PFSK-1 (cell line): ENCODE measurements around the gene RHBDD3.

Source experiments
- FOXP2 ChIP-seq: optimal IDR thresholded peaks from 2 replicates; pipeline ENCODE3; 2011; ENCODE audit warnings: borderline replicate concordance, control low read depth, inconsistent platforms; ENCODE audit not compliant: insufficient read depth; ENCODE audit errors: extremely low read length, extremely low read depth
- POLR2AphosphoS5 ChIP-seq: IDR thresholded peaks from 2 replicates; pipeline ENCODE4 v1.6.1; 2012; ENCODE audit warnings: low read depth, mild to moderate bottlenecking, control low read depth, low read length, moderate library complexity
- REST ChIP-seq, 2 experiments: IDR thresholded peaks; 2 replicates each; pipeline versions ENCODE4 v1.6.1 to v1.8.0; 2011 to 2012; ENCODE audit warnings: low read depth in 2 of 2, low read length in 2 of 2, control low read depth in 1 of 2, inconsistent platforms in 1 of 2, mild to moderate bottlenecking in 1 of 2, moderate library complexity in 1 of 2; ENCODE audit not compliant: insufficient read depth in 1 of 2
- SIN3A ChIP-seq: IDR thresholded peaks from 2 replicates; pipeline ENCODE4 v1.6.1; 2012; ENCODE audit warnings: mild to moderate bottlenecking, low read length, moderate library complexity, borderline replicate concordance; ENCODE audit not compliant: insufficient read depth
- TAF1 ChIP-seq: IDR thresholded peaks from 2 replicates; pipeline ENCODE4 v1.6.1; 2012; ENCODE audit warnings: low read length, control low read depth, borderline replicate concordance; ENCODE audit not compliant: insufficient read depth

RHBDD3 gene

GRCh38 chr22:29298641-29299040 lies 30.9 kb upstream of the RHBDD3 start:
- no peak for TF ChIP-seq TAF1
- TF ChIP-seq REST (IDR thresholded peaks at IDR 0.05; ENCODE audit: insufficient read depth in 1 of 2, low read depth in 2 of 2, low read length in 2 of 2) = no peak
- TF ChIP-seq POLR2AphosphoS5 = no peak
- TF ChIP-seq FOXP2 = no peak
- TF ChIP-seq SIN3A = no peak

GRCh38 chr22:29292379-29292778 lies 24.6 kb upstream of the RHBDD3 start:
- TF ChIP-seq FOXP2 (no peak), SIN3A (no peak), REST (IDR thresholded peaks at IDR 0.05; ENCODE audit: insufficient read depth in 1 of 2, low read depth in 2 of 2, low read length in 2 of 2) (no peak), TAF1 (no peak), POLR2AphosphoS5 (no peak)

GRCh38 chr22:29291215-29291614 lies 23.4 kb upstream of the RHBDD3 start:
- TF ChIP-seq REST (IDR thresholded peaks at IDR 0.05; ENCODE audit: insufficient read depth in 1 of 2, low read depth in 2 of 2, low read length in 2 of 2) (no peak), POLR2AphosphoS5 (no peak), SIN3A (no peak), TAF1 (no peak), FOXP2 (no peak)

- TF ChIP-seq SIN3A (no peak), FOXP2 (no peak), POLR2AphosphoS5 (no peak), REST (IDR thresholded peaks at IDR 0.05; ENCODE audit: insufficient read depth in 1 of 2, low read depth in 2 of 2, low read length in 2 of 2) (no peak), TAF1 (no peak)
Measured at GRCh38 chr22:29290061-29290460, 22.3 kb upstream of the RHBDD3 start.

GRCh38 chr22:29288837-29289236 lies 21.1 kb upstream of the RHBDD3 start:
- no peak for TF ChIP-seq FOXP2

- TF ChIP-seq FOXP2 (no peak), TAF1 (no peak), REST (IDR thresholded peaks at IDR 0.05; ENCODE audit: insufficient read depth in 1 of 2, low read depth in 2 of 2, low read length in 2 of 2) (no peak), SIN3A (no peak), POLR2AphosphoS5 (no peak)
Measured at GRCh38 chr22:29284196-29284595, 16.4 kb upstream of the RHBDD3 start.
